AG08395 (cell line): ENCODE results near the gene GOLGA6L26.
"Not testable (repeated sequence)": the region's sequence is repeated elsewhere in the genome, so short reads cannot be mapped to it uniquely, and the experiment has no call there.

Source experiments
- DNase-seq: peaks from one replicate; pipeline ENCODE4 v3.0.0; 2012; ENCODE audit warnings: mixed read lengths, low spot score

The GOLGA6L26 gene, protein sequence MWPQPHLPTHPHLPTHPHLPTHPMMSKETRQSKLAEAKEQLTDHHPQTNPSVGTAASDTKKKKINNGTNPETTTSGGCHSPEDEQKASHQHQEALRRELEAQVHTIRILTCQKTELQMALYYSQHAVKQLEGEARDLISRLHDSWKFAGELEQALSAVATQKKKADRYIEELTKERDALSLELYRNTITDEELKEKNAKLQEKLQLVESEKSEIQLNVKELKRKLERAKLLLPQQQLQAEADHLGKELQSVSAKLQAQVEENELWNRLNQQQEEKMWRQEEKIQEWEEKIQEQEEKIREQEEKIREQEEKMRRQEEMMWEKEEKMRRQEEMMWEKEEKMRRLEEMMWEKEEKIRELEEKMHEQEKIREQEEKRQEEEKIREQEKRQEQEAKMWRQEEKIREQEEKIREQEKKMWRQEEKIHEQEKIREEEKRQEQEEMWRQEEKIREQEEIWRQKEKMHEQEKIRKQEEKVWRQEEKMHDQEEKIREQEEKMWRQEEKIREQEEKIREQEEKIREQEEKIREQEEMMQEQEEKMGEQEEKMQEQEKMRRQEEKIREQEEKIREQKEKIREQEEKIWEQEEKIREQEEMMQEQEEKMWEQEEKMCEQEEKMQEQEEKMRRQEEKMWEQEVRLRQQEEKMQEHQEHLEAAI

DNA sequence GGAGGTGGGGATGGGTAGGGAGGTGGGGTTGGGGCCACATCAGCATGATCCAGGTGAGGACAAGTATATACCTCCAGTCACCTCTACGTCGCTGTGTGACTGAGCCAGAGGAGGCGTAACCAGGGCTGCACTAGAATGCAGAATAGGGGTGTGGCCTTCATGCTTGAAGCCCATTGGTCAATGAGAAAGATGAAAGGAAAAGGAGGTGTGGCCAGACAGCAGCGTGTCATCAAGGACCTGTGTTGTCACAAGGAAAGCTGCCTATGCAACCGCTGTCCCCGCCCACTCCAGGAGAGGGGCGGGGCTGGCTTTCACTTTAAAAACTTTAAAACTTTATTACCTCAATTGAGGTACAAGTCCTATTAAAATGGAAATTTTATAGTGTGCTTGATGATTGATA is at the start of gene GOLGA6L26:
Gene GOLGA6L26, minus strand, starts transcription at position 101 of the 400 bp plus-strand sequence. Its CDS starts 61 bp downstream, at position 40.
- DNase-seq, result not testable (repeated sequence)

DNA sequence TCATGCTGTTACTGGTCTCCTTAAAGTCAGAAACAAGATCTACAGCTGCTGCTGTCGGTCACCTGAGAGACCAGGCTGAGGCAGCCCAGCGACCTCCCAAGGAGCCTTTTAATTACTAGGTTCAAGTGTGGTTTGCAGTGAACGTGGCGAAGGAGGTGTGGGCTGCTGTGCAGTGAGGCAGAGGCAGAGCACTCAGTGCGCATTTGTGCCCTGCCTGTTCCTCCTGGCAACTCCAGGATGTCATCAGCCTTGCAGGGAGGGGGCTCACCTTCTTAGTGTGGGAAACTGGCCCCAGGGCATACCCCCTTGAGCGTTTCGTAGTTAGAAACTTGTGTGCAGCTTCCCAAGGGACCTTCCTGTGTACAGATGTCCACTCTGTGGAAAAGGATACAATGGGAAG is 47.2 kb upstream of the GOLGA6L26 start:
- DNase-seq, result not testable (repeated sequence)

DNA sequence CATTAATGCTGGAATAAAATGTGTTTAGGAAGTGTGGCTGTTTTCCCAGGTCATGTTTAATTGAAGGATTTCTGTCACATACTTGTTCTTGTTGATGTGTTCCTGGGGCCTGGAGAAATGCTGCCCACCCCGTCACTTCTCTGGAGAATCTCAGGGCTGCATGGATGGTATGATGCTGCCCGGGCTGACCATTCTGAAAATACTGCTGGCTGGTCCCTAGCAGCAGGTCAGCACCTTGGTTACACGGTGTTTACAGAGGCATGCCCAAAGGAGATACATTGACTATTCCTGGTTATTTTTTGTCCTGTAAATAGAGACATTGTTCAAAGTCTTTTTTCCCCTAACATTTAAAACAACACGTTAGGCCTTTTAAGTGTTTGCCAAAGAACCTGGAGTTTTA is 46.7 kb upstream of the GOLGA6L26 start:
- not testable (repeated sequence) for DNase-seq

DNA sequence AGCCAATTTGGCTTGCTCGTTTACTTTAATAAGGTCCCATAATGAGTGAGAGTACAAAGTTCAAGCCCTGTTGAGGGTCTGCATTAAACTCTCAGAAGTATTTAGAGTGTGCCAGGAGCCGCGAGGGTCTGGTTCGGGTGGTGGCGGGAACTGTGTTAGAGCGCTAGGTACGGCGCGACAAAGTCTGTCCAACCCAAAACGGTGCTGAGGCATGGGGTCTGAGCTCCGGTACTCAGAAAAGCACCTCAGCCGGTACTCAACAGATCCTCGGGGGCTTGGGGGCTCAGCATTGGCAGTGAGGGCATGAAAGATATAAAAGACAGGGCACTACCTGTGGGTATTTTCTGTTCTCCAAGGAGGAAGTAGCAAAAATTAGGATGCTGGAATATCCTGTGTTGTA is 45.0 kb upstream of the GOLGA6L26 start:
- DNase-seq, result not testable (repeated sequence)

DNA sequence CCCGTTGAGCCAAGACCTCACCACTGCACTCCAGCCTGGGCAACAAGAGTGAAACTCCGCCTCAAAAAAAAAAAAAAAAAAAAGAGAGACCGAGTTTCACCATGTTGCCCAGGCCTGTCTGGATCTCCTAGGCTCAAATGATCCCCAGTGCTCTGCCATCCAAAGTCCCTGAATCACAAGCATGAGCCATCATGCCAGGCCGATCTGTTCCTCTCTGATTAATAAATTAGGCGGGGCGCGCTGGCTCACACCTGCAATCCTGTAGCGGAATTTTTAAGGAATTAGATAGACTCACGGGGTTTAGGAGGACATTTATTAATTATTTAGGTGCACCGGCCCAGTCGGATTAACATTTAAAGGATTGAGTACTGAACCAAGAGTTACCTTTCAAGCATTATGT is 40.2 kb upstream of the GOLGA6L26 start:
- not testable (repeated sequence) for DNase-seq

DNA sequence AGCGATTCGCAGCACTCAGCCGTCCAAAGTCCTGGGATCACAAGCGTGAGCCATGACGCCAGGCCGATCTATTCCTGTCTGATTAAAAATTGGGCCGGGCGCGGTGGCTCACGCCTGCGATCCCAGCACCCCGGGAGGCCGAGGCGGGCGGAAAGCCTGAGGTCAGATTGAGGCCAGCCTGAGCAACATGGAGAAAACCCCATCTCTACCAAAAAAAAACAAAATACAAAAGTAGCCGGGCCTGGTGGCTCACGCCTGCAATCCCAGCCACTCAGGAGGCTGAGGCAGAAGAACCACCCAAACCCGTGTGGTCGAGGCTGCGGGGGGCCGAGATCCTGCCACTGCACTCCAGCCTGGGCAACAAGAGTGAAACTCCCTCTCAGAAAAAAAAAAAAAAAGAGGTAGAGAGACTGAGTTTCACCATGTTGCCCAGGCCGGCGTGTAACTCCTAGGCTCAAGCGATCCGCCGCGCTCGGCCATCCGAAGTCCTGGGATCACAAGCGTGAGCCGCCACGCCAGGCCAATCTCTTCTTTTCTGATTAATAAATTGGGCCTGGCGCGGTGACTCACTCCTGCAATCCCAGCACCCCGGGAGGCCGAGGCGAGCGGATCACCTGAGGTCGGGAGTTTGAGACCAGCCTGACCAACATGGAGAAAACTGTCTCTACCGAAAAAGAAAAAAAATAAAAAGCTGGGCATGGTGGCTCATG is 39.0 kb upstream of the GOLGA6L26 start:
- DNase-seq, result not testable (repeated sequence)

DNA sequence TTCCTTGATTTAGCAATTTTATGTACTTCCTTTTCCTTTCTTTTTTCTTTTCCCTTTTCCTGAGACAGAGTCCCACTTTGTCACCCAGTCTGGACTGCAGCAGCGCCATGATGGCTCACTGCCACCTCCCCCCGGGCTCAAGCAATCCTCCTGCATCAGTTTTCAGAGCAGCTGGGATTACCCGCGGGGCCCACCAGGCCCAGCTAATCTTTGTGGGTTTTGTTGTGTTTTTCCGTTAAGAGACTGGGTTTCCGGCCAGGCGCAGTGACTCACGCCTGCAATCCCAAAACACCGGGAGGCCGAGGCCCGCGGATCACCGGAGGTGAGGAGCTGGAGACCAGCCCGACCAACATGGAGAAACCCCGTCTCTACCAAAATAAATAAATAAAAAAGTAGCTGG is 38.3 kb upstream of the GOLGA6L26 start:
- DNase-seq, result no peak

DNA sequence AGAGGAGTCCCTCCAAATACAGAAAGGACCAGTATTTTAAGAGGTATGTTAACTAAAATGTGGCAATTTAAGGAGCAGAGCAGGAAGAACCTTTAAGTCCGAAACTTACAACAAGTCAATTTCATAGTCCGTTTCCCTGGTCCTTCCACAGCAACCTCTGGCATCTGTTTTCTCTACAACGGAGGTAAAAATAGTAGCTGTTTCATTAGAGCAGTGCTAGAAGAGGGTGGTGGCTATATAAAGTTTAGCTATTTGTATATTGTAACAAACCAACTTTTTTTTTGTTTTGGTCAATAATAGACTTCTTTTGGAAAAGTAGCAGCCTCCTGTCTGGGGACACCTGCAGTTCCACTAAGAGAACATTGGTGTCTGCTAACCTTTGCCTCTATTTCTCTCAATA is 37.9 kb upstream of the GOLGA6L26 start:
- DNase-seq, result not testable (repeated sequence)

DNA sequence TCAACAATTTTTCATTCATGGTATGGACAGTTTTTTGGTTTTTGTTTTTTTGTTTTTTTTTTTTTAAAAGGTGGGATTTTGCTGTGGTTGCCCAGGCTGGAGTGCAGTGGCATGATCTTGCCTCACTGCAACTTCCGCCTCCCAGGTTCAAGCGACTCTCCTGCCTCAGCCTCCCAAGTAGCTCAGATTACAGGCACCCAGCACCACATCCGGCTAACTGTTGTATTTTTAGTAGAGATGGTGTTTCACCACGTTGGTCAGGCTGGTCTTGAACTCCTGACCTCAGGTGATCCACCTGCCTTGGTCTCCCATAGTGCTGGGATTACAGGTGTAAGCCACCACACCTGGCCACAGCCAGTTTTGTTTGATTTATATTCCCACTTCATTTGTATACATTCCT is 37.1 kb upstream of the GOLGA6L26 start:
- DNase-seq, result not testable (repeated sequence)

DNA sequence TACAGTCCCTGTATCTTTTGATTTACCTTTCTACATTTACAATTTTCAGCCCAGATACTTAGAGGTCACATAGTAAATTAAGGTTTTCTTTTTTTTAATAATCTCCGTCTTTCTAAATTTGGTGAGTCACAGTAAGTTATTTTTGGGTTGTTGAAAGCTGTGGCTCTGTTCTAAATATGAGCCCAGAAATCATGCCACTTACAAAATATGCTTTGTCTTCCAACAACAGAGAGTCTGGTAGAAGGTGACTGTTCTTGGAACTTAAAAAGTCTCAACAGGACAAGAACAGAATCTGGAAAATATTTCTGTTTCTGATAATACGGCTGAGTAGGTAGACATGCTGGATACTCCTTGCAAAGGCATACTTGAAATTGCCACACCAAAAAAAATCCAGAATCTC is 36.6 kb upstream of the GOLGA6L26 start:
- DNase-seq, result no peak

DNA sequence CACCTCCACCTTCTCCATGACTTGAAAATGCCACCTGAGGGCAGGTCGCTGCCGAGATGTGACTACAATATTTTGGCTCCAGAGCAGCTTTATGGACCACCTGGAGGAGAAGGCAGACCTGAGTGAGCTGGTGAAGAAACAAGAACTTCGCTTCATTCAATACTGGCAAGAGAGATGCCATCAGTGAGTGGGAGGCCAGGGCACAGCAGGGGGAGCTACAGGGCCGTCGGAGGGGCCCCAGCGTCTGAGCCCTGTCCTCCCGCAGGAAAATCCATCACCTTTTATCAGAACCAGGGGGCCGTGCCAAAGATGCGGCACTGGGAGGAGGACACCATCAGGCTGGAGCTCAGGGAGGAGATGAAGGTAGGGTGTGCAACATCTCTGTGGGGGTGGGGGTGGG is 30.3 kb upstream of the GOLGA6L26 start:
- DNase-seq, result not testable (repeated sequence)

DNA sequence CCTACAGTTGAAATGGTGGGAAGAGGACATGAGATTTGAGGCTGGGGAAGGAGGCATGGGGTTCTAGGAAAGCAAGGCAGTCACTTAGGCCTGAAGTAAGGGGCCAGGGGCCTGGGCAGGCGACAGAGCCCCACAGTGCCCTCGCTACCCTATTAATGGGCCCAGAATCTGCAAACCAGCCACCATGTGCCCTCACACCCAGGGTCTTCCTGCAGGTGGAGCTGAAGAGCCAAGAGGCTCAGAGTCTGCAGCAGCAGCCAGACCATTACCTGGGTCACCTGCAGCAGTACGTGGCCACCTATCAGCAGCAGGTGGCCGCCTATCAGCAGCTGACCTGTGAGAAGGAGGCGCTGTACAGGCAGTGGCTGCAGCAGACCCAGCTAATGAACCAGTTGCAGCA is 28.6 kb upstream of the GOLGA6L26 start:
- not testable (repeated sequence) for DNase-seq

DNA sequence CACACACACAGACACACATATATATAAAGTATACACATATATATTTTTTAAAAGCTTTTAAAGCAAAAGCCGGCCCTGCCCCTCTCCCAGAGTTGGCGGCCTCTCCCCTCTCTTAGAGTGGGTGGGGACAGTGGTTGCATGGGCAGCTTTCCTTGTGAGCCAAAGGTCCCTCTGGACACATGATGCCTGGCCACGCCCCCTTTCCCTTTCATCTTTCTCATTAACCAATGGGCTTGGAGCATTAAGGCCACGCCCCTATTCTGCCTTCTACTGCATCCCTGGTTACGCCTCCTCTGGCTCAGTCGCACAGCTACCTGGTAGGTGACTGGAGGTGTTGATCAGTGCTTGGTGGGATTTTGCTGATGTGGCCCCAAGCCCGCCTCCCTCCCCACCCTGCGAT is 20.5 kb upstream of the GOLGA6L26 start, which contains the start of gene GOLGA8S:
Gene GOLGA8S, plus strand, starts transcription at position 301 of the 400 bp plus-strand sequence. Its CDS starts 62 bp downstream, at position 363.
- not testable (repeated sequence) for DNase-seq

DNA sequence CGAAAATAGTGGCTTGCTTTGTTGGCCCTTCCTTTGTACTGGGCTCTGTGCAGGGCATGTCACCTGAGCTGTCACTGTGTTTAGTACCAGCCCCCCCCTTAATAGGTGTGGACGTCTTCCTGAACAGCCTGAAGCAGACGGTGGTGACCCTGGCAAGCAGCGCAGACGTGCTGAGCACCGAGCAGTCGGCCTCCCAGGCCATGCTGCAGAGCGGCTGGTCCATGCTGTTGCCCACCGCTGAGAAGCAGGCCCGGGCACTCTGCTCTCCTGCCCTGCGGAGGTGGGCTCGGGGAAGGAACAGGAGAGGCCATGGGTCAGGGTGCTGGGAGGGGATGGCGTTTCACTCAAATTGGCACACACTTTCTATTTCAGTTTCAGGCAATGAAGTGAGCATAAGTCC is 22.8 kb downstream of the GOLGA6L26 start:
- DNase-seq, result not testable (repeated sequence)

DNA sequence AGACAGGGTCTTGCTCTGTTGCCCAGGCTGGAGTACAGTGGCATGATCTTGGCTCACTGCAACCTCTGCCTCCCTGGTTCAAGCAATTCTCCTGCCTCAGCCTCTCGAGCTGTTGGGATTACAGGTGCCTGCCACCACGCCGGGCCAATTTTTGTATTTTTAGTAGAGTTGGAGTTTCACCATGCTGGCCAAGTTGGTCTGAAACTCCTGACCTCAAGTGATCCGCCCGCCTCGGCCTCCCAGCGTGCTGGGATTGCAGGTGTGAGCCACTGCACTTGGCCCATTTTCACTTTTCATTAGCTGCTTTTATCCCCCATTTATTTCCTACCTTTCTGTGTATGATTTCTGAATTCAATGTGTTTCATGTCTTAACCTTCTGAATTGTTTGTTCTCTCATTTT is 28.1 kb downstream of the GOLGA6L26 start:
- not testable (repeated sequence) for DNase-seq

DNA sequence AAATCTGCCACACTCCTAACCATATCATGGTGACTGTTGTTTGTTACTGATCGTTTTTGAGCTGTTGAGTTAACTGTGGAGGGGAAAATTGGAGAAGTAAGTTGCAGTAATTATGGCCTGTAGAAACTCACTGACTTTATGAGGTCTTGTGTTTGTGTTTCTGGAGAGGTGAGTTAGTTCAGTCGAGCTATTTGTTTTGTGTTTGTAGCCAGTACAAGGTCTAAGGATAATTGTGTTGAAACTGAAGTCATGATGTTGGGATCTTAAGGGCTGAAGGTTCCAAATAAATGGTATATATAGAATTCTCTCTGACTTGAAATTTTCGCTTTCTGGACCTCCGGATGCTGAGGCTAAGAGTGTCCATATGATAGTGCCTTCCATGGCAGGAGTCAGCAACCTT is 29.2 kb downstream of the GOLGA6L26 start:
- not testable (repeated sequence) for DNase-seq

DNA sequence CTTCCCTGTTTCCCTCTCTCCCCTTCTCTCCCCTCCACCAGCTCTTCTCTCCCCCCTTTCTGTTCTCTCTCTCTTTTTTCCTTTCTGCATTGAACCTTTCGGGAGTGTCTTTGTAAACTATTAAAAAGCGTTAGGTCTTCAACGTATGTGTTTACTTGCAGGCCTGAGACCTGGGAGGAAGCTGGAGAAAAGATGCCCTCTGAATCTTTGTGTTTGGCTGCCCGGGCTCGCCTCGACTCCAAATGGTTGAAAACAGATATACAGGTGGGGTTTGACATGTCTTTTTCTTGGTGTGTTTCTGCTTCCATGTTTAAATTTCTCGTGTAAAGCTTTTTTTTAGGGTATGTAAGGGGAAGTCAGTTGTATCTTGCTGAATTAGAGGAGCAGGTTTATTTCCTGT is 29.7 kb downstream of the GOLGA6L26 start:
- DNase-seq, result not testable (repeated sequence)

DNA sequence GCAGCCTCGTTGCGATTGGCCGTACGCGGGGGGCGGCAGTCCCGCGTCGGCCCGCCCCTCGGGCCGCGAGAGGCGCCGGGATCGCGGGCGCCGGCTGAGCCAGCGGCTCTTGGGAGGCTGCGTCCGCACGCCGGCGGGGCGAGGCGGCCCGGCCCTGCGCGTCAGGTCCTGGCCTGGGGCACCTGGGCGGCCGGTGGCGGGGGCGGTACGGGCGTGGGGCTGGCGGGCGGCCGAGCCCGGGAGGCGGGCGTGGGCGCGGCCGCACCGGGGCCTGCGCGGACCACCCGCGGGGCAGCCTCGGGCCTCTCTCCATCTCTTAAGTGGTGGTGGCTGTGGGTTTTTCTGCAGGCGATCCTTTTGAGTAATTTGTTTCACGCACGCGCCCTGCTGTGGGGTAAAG is 30.3 kb downstream of the GOLGA6L26 start:
- DNase-seq, result not testable (repeated sequence)

DNA sequence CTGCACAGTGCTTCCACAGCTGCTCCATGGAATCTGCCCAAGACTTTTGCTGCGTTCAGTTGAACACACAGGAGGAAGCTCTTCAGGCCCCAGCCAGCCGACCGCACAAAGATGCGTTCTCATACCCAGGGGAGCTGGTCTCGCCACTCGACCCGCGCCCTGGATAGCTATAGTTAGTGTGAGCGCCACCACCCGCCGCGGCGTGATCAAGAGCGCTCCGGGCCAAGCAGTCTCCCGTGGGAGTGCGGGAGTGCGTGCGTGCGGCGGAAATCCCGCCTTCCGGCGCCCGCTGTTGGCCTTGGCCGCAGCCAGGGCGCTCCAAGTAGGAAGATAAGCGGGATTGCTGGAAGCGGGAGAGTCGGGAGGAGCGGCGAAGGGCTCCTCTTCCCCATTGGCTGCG is 30.8 kb downstream of the GOLGA6L26 start:
- not testable (repeated sequence) for DNase-seq
